Measurements from ENCODE around the gene CRTC2. TPM values are rescaled to one million over a fixed set of nuclear protein-coding genes. Genes with fewer than 3 reads are reported as not detected.
A peak's percentile ranks its signal among the peaks of the same experiment; 100 is the strongest.

The CRTC2 gene
- total RNA-seq, 2 experiments from 2014 or later, result 147 to 152 TPM

DNA sequence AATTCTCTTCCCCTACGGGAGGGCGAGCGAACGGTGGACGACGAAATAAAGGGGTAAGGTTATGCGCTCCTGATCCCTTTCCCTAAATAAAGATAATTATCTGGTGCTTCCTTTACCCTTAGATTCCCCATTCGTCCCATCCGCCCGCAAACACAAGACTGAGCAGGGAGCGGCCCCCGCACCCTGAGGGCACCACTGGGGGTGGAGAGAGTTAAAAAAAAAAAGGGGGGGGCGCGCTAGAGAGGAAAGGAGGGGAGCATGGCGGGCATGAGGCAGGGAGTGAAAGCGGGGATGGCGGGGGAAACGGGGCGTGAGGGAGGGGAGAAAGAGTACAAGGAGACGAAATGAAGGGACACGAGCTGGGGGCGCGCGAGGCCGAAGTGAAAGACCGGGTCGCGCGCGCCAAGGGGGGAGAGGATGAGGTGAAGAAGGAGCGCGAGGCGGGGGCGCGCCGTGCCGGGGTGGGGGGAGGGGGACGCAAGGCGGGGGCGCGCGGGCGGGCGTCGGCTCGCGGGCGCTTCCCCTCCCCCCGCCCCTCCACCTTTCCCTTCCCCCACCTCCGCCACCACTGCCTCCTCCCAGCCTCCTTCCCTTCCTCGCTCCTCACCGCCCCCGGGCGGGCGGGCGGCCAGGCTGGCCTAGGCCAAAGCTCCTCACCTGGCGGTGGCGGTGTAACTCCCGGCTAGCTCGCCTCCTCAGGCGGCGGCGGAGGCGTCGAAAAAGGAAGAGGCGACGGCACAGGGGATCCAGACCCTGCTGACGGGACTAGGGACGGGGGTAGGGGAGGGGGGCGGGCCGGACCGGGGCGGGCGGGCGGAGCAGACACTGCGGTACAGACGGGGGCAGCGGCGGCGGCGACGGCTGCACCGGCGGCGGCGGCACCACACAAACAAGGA lies 36.1 kb downstream of the CRTC2 start:
- peak; percentile 8 for ATAC-seq (ENCODE audit: poor library complexity)
- H3K27ac Mint-ChIP-seq, result peak overlapping the region; percentile 99
- H3K36me3 Mint-ChIP-seq (ENCODE audit: low read depth), result peaks cover 58% of the 10 kb centered on the region
- peak in 6 of 14 experiments; percentile 26 to 72 (median 54) for DNase-seq
- Histone ChIP-seq H3K36me3 (ENCODE audit: insufficient read depth, low read length) (peaks cover 15% of the 10 kb centered on the region), H3K9me3 (ENCODE audit: control insufficient read depth in 1 of 2, insufficient read depth in 1 of 2, low read length in 2 of 2) (no peaks in the 10 kb centered on the region), H3K27ac (ENCODE audit: low read depth in 1 of 2, low read length in 2 of 2) (peak overlapping the region; percentile 81 to 83), H3K4me1 (ENCODE audit: insufficient read depth, low read length) (peaks cover 54% of the 10 kb centered on the region), H3K4me3 (ENCODE audit: low read length) (peak overlapping the region; percentile 91), H3K27me3 (ENCODE audit: control insufficient read depth in 1 of 2, insufficient read depth in 2 of 2, low read length in 2 of 2) (no peaks in the 10 kb centered on the region)
- intact Hi-C loops (cut with DNase I, micrococcal nuclease), result loop anchor here (5.0 to 10.0 kb wide), 4 partner anchors 35 to 302 kb away; partner anchors contain the start of genes CRTC2 (in 1 of the 2), ILF2 (in 1 of the 2), NPR1 (in 1 of the 2) and UBAP2L (in 1 of the 2)
- H3K4me3 Mint-ChIP-seq, result peak overlapping the region; percentile 96
- ChIA-PET CTCF (interaction anchor here (0.9 to 3.3 kb wide), 5 partner anchors 8 to 68 kb away, joined by 3 to 26 read pairs (median 4); partner anchors contain the start of genes DENND4B, JTB, RAB13 and RPS27), POLR2A (interaction anchor here (0.6 to 5.2 kb wide), 26 partner anchors 9 to 298 kb away, joined by 3 to 143 read pairs (median 5); partner anchors contain the start of genes CHTOP, CREB3L4, CRTC2 and DENND4B)
- peaks cover 61% of the 10 kb centered on the region for H3K4me1 Mint-ChIP-seq (ENCODE audit: low read depth)
- no peaks in the 10 kb centered on the region for H3K9me3 Mint-ChIP-seq
- peaks cover 6% of the 10 kb centered on the region for H3K27me3 Mint-ChIP-seq
- TF ChIP-seq, protein P1, sequence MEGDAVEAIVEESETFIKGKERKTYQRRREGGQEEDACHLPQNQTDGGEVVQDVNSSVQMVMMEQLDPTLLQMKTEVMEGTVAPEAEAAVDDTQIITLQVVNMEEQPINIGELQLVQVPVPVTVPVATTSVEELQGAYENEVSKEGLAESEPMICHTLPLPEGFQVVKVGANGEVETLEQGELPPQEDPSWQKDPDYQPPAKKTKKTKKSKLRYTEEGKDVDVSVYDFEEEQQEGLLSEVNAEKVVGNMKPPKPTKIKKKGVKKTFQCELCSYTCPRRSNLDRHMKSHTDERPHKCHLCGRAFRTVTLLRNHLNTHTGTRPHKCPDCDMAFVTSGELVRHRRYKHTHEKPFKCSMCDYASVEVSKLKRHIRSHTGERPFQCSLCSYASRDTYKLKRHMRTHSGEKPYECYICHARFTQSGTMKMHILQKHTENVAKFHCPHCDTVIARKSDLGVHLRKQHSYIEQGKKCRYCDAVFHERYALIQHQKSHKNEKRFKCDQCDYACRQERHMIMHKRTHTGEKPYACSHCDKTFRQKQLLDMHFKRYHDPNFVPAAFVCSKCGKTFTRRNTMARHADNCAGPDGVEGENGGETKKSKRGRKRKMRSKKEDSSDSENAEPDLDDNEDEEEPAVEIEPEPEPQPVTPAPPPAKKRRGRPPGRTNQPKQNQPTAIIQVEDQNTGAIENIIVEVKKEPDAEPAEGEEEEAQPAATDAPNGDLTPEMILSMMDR (IDR thresholded peaks at IDR 0.05), result no peak

DNA sequence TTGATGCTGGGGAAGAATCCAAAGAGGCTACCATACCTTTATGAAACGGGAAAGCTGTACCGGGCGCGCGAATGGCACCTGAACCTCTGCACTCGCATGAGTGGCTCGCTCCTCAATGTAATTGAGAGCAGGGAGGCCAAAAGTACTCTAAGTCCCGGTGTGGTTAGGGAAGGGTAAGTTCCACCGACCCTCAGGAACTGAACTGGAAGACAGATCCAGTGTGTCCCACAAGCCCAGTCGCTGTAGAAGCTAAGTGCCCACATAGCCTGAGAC lies 36.7 kb downstream of the CRTC2 start:
- Mint-ChIP-seq H3K27ac (peak overlapping the region; percentile 99), H3K4me3 (peak overlapping the region; percentile 96), H3K27me3 (peaks cover 6% of the 10 kb centered on the region), H3K36me3 (ENCODE audit: low read depth) (peaks cover 58% of the 10 kb centered on the region), H3K9me3 (no peaks in the 10 kb centered on the region), H3K4me1 (ENCODE audit: low read depth) (peaks cover 61% of the 10 kb centered on the region)
- H3K4me1 ChIP-seq (ENCODE audit: insufficient read depth, low read length), result peaks cover 57% of the 10 kb centered on the region
- CTCF ChIA-PET, result interaction anchor here (1.1 to 3.3 kb wide), 3 partner anchors 24 to 101 kb away, joined by 3 to 26 read pairs (median 3); partner anchors contain the start of gene DENND4B
- no peaks in the 10 kb centered on the region for H3K9me3 ChIP-seq (ENCODE audit: control insufficient read depth in 1 of 2, insufficient read depth in 1 of 2, low read length in 2 of 2)
- TF ChIP-seq, protein P1 (IDR thresholded peaks at IDR 0.05), result no peak
- intact Hi-C loops (cut with DNase I, micrococcal nuclease), result loop anchor here (2.0 to 10.0 kb wide), 5 partner anchors 36 to 303 kb away; partner anchors contain the start of genes CRTC2 (in 1 of the 2), ILF2 (in 1 of the 2), NPR1 (in 1 of the 2) and RAB13 (in 1 of the 2)
- H3K36me3 ChIP-seq (ENCODE audit: insufficient read depth, low read length), result peaks cover 15% of the 10 kb centered on the region
- ATAC-seq (ENCODE audit: poor library complexity), result no peak
- POLR2A ChIA-PET, result interaction anchor here (1.0 to 5.2 kb wide), 12 partner anchors 24 to 194 kb away, joined by 3 to 143 read pairs (median 4); partner anchors contain the start of genes CREB3L4, CRTC2, DENND4B and INTS3
- H3K27me3 ChIP-seq (ENCODE audit: control insufficient read depth in 1 of 2, insufficient read depth in 2 of 2, low read length in 2 of 2), result no peaks in the 10 kb centered on the region
- peak in 2 of 14 experiments; percentile 7 to 34 for DNase-seq
- H3K4me3 ChIP-seq (ENCODE audit: low read length), result peak overlapping the region; percentile 91
- H3K27ac ChIP-seq (ENCODE audit: low read depth in 1 of 2, low read length in 2 of 2), result peak overlapping the region; percentile 71 to 83

DNA sequence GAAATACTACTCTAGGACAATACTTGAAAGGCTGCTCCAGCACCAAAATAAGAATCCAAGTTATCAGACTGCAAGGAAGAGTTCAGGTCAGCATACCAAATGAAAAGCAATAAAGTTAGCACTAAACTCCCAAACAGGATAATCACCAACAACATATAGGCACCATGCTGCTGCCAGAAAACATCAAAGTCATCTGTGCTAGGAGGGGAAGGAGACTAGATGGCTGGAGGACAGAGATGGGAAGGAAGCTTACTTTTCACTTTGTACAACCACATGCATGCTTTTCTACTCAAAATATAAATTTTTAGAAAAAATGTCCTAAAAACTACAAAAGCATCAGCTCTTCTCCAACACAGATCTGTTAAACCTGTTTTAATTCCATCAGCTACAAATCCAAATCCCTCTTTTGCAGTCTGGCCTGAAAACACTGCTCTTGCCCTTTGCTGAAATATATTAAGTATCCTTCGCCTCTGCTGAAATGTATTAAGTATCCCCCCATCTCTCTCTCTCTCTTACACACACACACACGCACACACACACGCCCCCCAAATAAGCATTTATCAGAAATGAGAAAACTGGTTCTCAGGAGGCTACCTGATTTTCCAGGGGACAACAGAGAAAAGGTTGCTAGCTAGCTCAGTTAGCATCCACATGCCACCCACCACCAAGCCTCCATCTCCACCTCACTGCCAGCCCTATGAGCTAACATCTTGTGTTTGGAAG lies 37.2 kb downstream of the CRTC2 start:
- no peaks in the 10 kb centered on the region for H3K9me3 ChIP-seq (ENCODE audit: control insufficient read depth in 1 of 2, insufficient read depth in 1 of 2, low read length in 2 of 2)
- H3K36me3 ChIP-seq (ENCODE audit: insufficient read depth, low read length), result peaks cover 16% of the 10 kb centered on the region
- no peak for DNase-seq
- H3K27me3 ChIP-seq (ENCODE audit: control insufficient read depth in 1 of 2, insufficient read depth in 2 of 2, low read length in 2 of 2), result no peaks in the 10 kb centered on the region
- intact Hi-C loops (cut with DNase I, micrococcal nuclease), result loop anchor here (2.0 to 10.0 kb wide), 5 partner anchors 36 to 304 kb away; partner anchors contain the start of genes CRTC2 (in 1 of the 2), ILF2 (in 1 of the 2), NPR1 (in 1 of the 2) and RAB13 (in 1 of the 2)
- Mint-ChIP-seq H3K27ac (peak overlapping the region; percentile 99), H3K4me1 (ENCODE audit: low read depth) (peaks cover 65% of the 10 kb centered on the region), H3K9me3 (no peaks in the 10 kb centered on the region), H3K4me3 (peak overlapping the region; percentile 96), H3K36me3 (ENCODE audit: low read depth) (peaks cover 61% of the 10 kb centered on the region), H3K27me3 (peaks cover 6% of the 10 kb centered on the region)
- ATAC-seq (ENCODE audit: poor library complexity), result no peak
- H3K27ac ChIP-seq (ENCODE audit: low read depth in 1 of 2, low read length in 2 of 2), result peak overlapping the region; percentile 71 to 83
- POLR2A ChIA-PET, result interaction anchor here (1.0 to 5.2 kb wide), 7 partner anchors 24 to 69 kb away, joined by 3 to 143 read pairs (median 4); partner anchors contain the start of genes CREB3L4, CRTC2, DENND4B and JTB
- peak overlapping the region; percentile 91 for H3K4me3 ChIP-seq (ENCODE audit: low read length)
- CTCF ChIA-PET, result interaction anchor here (1.1 to 3.3 kb wide), 3 partner anchors 25 to 100 kb away, joined by 3 to 26 read pairs (median 3); partner anchors contain the start of gene DENND4B
- TF ChIP-seq, protein P1 (IDR thresholded peaks at IDR 0.05), result no peak
- peaks cover 58% of the 10 kb centered on the region for H3K4me1 ChIP-seq (ENCODE audit: insufficient read depth, low read length)

All from CD4-positive, alpha-beta T cell (primary cell).